Left colon (tissue), 2 donors: ENCODE measurements around the gene DPP7. TPM values are rescaled to one million over a fixed set of nuclear protein-coding genes. Genes with fewer than 3 reads are reported as not detected.
A peak's percentile ranks its signal among the peaks of the same experiment; 100 is the strongest.

Source experiments
- ATAC-seq: fragments of 200-7000 bp; cut with Tn5 transposase; one replicate; pipeline ENCODE4 v1.9.1; 2020; ENCODE audit warnings: mild to moderate bottlenecking, moderate library complexity
- DNase-seq, 2 donors: peaks; one replicate each; pipeline ENCODE4 v3.0.0-alpha.2; 2020
- intact Hi-C, 2 donors: fragments of 100-400 bp; cut with DNase I in 1 of 2; cut with micrococcal nuclease in 1 of 2; formaldehyde crosslinking; loops; one replicate each; pipeline versions ENCODE4 v1.11.2 to v1.14.0; 2022; cut with DNase I, micrococcal nuclease
- total RNA-seq, 2 donors: library from RNA; stranded (reverse); fragmentation: NEBNext Ultra II Directional; extraction: Animal tissue kit (Norgen Biotek cat#: 25700); gene quantifications; one replicate each; pipeline ENCODE4 v1.2.1, GENCODE V29; 2021
- donor health status: DM: no; HTN: no; CAD: no.
- donor health status: DM: yes; HTN: yes; CAD: no.

Gene DPP7
- total RNA-seq, 2 donors from 2014 or later, result 53.1 to 66.0 TPM

- DNase-seq, result peak in 1 of 2 donors; percentile 64
- intact Hi-C loops, result no loop called here
- peak; percentile 49 for ATAC-seq
These were observed 35.5 kb upstream of the DPP7 start for GRCh38 chr9:137149942-137150616.

- no peak for ATAC-seq
These were observed 34.8 kb upstream of the DPP7 start for GRCh38 chr9:137149363-137149762.

GRCh38 chr9:137148661-137149060, 34.1 kb upstream of the DPP7 start:
- ATAC-seq (no peak), DNase-seq (no peak)

More at GRCh38 chr9:137149363-137149762, 34.8 kb upstream of the DPP7 start:
- intact Hi-C loops, result no loop called here
- no peak for DNase-seq

GRCh38 chr9:137148242-137148641, 33.7 kb upstream of the DPP7 start:
- DNase-seq (no peak), ATAC-seq (no peak)
- intact Hi-C loops, result no loop called here

More at GRCh38 chr9:137148661-137149060, 34.1 kb upstream of the DPP7 start:
- intact Hi-C loops, result no loop called here

GRCh38 chr9:137147793-137148160, 33.2 kb upstream of the DPP7 start:
- no peak for ATAC-seq
- intact Hi-C loops, result no loop called here
- no peak for DNase-seq

- intact Hi-C loops, result no loop called here
- no peak for DNase-seq
- no peak for ATAC-seq
These were observed 32.7 kb upstream of the DPP7 start for GRCh38 chr9:137147091-137147792.

- DNase-seq, result no peak
- intact Hi-C loops, result no loop called here
- ATAC-seq, result no peak
These were observed 32.0 kb upstream of the DPP7 start for GRCh38 chr9:137146527-137146918.

GRCh38 chr9:137145731-137146526, 31.4 kb upstream of the DPP7 start:
- DNase-seq (no peak), ATAC-seq (no peak)
- intact Hi-C loops, result no loop called here

GRCh38 chr9:137143459-137143858, 28.9 kb upstream of the DPP7 start:
- DNase-seq (no peak), ATAC-seq (no peak)
- intact Hi-C loops, result loop anchor here in 1 of 2 donors (5.0 kb wide), 1 partner anchor 49 kb away; no protein-coding TSS in a partner anchor

- DNase-seq (no peak), ATAC-seq (no peak)
- intact Hi-C loops, result loop anchor here in 1 of 2 donors (5.0 kb wide), 1 partner anchor 50 kb away; no protein-coding TSS in a partner anchor
These were observed 27.7 kb upstream of the DPP7 start for GRCh38 chr9:137141976-137142936.

GRCh38 chr9:137141050-137141810, 26.7 kb upstream of the DPP7 start:
- intact Hi-C loops, result loop anchor here in 1 of 2 donors (5.0 kb wide), 1 partner anchor 51 kb away; no protein-coding TSS in a partner anchor
- DNase-seq (no peak), ATAC-seq (no peak)

GRCh38 chr9:137140151-137141012, 25.8 kb upstream of the DPP7 start:
- intact Hi-C loops, result loop anchor here in 1 of 2 donors (5.0 kb wide), 1 partner anchor 52 kb away; no protein-coding TSS in a partner anchor
- no peak for DNase-seq
- ATAC-seq, result no peak

- DNase-seq (no peak), ATAC-seq (no peak)
- intact Hi-C loops, result loop anchor here in 1 of 2 donors (5.0 kb wide), 1 partner anchor 53 kb away; no protein-coding TSS in a partner anchor
These were observed 25.1 kb upstream of the DPP7 start for GRCh38 chr9:137139468-137140150.

- DNase-seq (no peak), ATAC-seq (peak; percentile 39)
- intact Hi-C loops, result no loop called here
These were observed 24.4 kb upstream of the DPP7 start, which contains the start of gene GRIN1 for GRCh38 chr9:137138722-137139467. TSS of gene GRIN1 (plus strand) at chr9:137139154. CDS start at chr9:137139487, 333 bp downstream.

GRCh38 chr9:137138058-137138721, 23.7 kb upstream of the DPP7 start:
- intact Hi-C loops, result no loop called here
- no peak for DNase-seq
- ATAC-seq, result no peak
